ENCODE measurements around the gene ZNF638.
"Not testable (repeated sequence)": the region's sequence is repeated elsewhere in the genome, so short reads cannot be mapped to it uniquely, and the experiment has no call there.

The ZNF638 gene

GRCh38 chr2:71402427-71402826 lies 70.8 kb downstream of the ZNF638 start:
- no peak for DNase-seq (ENCODE audit: low spot score)

- DNase-seq (ENCODE audit: low spot score): no peak
These were observed 78.0 kb downstream of the ZNF638 start for GRCh38 chr2:71409611-71410010.

- DNase-seq (ENCODE audit: low spot score): no peak
These were observed 79.1 kb downstream of the ZNF638 start for GRCh38 chr2:71410696-71411095.

- DNase-seq (ENCODE audit: low spot score): not testable (repeated sequence)
These were observed 85.3 kb downstream of the ZNF638 start for GRCh38 chr2:71416866-71417265.

GRCh38 chr2:71417300-71418202 lies 86.0 kb downstream of the ZNF638 start:
- no peak for DNase-seq (ENCODE audit: low spot score)

GRCh38 chr2:71419145-71419544 lies 87.6 kb downstream of the ZNF638 start:
- DNase-seq (ENCODE audit: low spot score): no peak

GRCh38 chr2:71419976-71420375 lies 88.4 kb downstream of the ZNF638 start:
- DNase-seq (ENCODE audit: low spot score): no peak

GRCh38 chr2:71422786-71423185 lies 91.2 kb downstream of the ZNF638 start:
- DNase-seq (ENCODE audit: low spot score): no peak

- DNase-seq (ENCODE audit: low spot score): no peak
These were observed 92.3 kb downstream of the ZNF638 start for GRCh38 chr2:71423817-71424420.

- DNase-seq (ENCODE audit: low spot score): no peak
These were observed 95.1 kb downstream of the ZNF638 start for GRCh38 chr2:71426721-71427120.

- no peak for DNase-seq (ENCODE audit: low spot score)
These were observed 97.1 kb downstream of the ZNF638 start for GRCh38 chr2:71428472-71429383.

- not testable (repeated sequence) for DNase-seq (ENCODE audit: low spot score)
These were observed 113.6 kb downstream of the ZNF638 start for GRCh38 chr2:71445142-71445541.

GRCh38 chr2:71446505-71446904 lies 114.9 kb downstream of the ZNF638 start:
- DNase-seq (ENCODE audit: low spot score): no peak

GRCh38 chr2:71449343-71449742 lies 117.8 kb downstream of the ZNF638 start:
- no peak for DNase-seq (ENCODE audit: low spot score)

- no peak for DNase-seq (ENCODE audit: low spot score)
These were observed 120.1 kb downstream of the ZNF638 start for GRCh38 chr2:71451705-71452104.

GRCh38 chr2:71452565-71452964 lies 121.0 kb downstream of the ZNF638 start:
- DNase-seq (ENCODE audit: low spot score): peak; percentile 71

- no peak for DNase-seq (ENCODE audit: low spot score)
These were observed 122.0 kb downstream of the ZNF638 start, which contains the start of gene DYSF for GRCh38 chr2:71453404-71454220. Gene DYSF (plus strand): TSS chr2:71453561.

GRCh38 chr2:71454221-71455010 lies 122.8 kb downstream of the ZNF638 start:
- DNase-seq (ENCODE audit: low spot score): no peak

- DNase-seq (ENCODE audit: low spot score): no peak
These were observed 123.6 kb downstream of the ZNF638 start for GRCh38 chr2:71455011-71455740.

Data from HuH-7 (cell line).